Esophagus muscularis mucosa (tissue), 3 donors: Measurements from ENCODE around the gene IFNL1.

Experiments used
- POLR2AphosphoS5 ChIP-seq, 2 donors: sonication (generic); formaldehyde crosslinking; IDR thresholded peaks; one replicate each; pipeline ENCODE4 v1.6.1; 2017; ENCODE audit warnings: antibody characterized with exemption in 2 of 2
- TF ChIP-seq, protein P1 (sequence below), 3 experiments: fragments of 200-600 bp in 2 of 3; fragments of 450-650 bp in 1 of 3; sonication (generic) in 2 of 3; IDR thresholded peaks; one replicate each; pipeline ENCODE4 v1.5.1; 2017 to 2019; ENCODE audit warnings: antibody characterized with exemption in 3 of 3, mild to moderate bottlenecking in 2 of 3, moderate library complexity in 1 of 3

DNA sequence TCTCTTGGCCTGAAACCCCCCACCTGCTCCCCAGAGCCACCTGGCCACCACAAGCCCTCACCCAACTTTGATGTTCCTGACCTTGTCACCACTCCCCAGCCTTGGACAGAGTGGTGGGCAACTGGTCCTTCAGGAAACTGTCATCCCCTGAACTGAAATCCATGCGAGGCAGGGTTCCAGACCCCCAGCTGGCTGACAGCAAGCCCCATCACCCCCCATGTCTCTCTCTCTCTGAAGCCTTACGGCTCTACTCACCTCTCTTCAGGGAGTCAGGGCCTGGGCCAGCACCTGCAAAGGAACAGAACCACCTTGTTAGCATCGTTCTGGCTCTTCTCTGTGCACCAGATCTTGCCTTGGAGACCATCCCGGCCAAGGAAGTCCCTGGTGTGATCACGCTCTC, 21.9 kb downstream of the IFNL1 start:
- TF ChIP-seq, protein P1, sequence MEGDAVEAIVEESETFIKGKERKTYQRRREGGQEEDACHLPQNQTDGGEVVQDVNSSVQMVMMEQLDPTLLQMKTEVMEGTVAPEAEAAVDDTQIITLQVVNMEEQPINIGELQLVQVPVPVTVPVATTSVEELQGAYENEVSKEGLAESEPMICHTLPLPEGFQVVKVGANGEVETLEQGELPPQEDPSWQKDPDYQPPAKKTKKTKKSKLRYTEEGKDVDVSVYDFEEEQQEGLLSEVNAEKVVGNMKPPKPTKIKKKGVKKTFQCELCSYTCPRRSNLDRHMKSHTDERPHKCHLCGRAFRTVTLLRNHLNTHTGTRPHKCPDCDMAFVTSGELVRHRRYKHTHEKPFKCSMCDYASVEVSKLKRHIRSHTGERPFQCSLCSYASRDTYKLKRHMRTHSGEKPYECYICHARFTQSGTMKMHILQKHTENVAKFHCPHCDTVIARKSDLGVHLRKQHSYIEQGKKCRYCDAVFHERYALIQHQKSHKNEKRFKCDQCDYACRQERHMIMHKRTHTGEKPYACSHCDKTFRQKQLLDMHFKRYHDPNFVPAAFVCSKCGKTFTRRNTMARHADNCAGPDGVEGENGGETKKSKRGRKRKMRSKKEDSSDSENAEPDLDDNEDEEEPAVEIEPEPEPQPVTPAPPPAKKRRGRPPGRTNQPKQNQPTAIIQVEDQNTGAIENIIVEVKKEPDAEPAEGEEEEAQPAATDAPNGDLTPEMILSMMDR (IDR thresholded peaks at IDR 0.05): no peak
- no peak for TF ChIP-seq POLR2AphosphoS5 (IDR thresholded peaks at IDR 0.05)
